Small intestine (tissue), 7 donors: ENCODE data around the gene SKI. TPM values are rescaled to one million over a fixed set of nuclear protein-coding genes. Genes with fewer than 3 reads are reported as not detected.

Source experiments
- DNase-seq, 2 donors: peaks; one replicate each; pipeline versions ENCODE4 v3.0.0 to v3.0.0-alpha.2; 2013
- FAIRE-seq: peaks from 2 replicates; lab custom pipeline; 2012; peaks lifted over from hg19 to GRCh38; lab: Jason Lieb, UNC
- H3K27ac ChIP-seq, 3 donors: one replicate each; pipeline ENCODE4 v1.5.1; 2013; ENCODE audit warnings: low read length in 2 of 3, mild to moderate bottlenecking in 2 of 3, control low read depth in 1 of 3, inconsistent platforms in 1 of 3, low read depth in 1 of 3, moderate library complexity in 1 of 3
- H3K27me3 ChIP-seq, 3 donors: one replicate each; pipeline ENCODE4 v1.6.1; 2013; ENCODE audit warnings: low read length in 3 of 3, inconsistent platforms in 1 of 3; ENCODE audit not compliant: control insufficient read depth in 3 of 3, insufficient read depth in 3 of 3
- H3K36me3 ChIP-seq, 3 donors: one replicate each; pipeline ENCODE4 v1.6.1; 2013; ENCODE audit warnings: low read length in 3 of 3, inconsistent platforms in 1 of 3, low read depth in 1 of 3, mild to moderate bottlenecking in 1 of 3, moderate library complexity in 1 of 3; ENCODE audit not compliant: control insufficient read depth in 3 of 3, insufficient read depth in 2 of 3
- H3K4me1 ChIP-seq, 3 donors: one replicate each; pipeline ENCODE4 v1.6.1; 2013; ENCODE audit warnings: low read length in 2 of 3, inconsistent platforms in 1 of 3, low read depth in 1 of 3, mild to moderate bottlenecking in 1 of 3, moderate library complexity in 1 of 3; ENCODE audit not compliant: control insufficient read depth in 3 of 3, insufficient read depth in 2 of 3
- H3K4me3 ChIP-seq, 3 donors: one replicate each; pipeline ENCODE4 v1.5.1; 2013; ENCODE audit warnings: low read length in 3 of 3, control low read depth in 1 of 3, inconsistent platforms in 1 of 3, low read depth in 1 of 3, mild to moderate bottlenecking in 1 of 3, moderate library complexity in 1 of 3
- H3K9me3 ChIP-seq, 2 donors: one replicate each; pipeline ENCODE4 v1.6.1; 2013; ENCODE audit warnings: low read depth in 1 of 2, low read length in 1 of 2; ENCODE audit not compliant: control insufficient read depth in 2 of 2, insufficient read depth in 1 of 2
- WGBS, 3 donors: extraction: QIAGEN DNeasy Blood & Tissue Kit; methylation state at CpG; one replicate each; pipeline ENCODE4 v1.1.7; 2013; 5-methylcytosine and 5-hydroxymethylcytosine counted together
- polyA plus RNA-seq, 4 donors: library from polyadenylated mRNA; stranded (reverse) in 3 of 4; unstranded in 1 of 4; fragments of 200-250 nt in 3 of 4; fragments of 120-200 nt in 1 of 4; gene quantifications; one replicate each; pipeline versions ENCODE4 v1.2.1 to v1.2.3, GENCODE V29; 2013
- donor health status: healthy with polysubstance abuse.
- donor health status: control.
- donor health status: control.
- donor health status: Bipolar disorder and iron deficiency.
- donor health status: healthy.

SKI gene
- polyA plus RNA-seq, 4 donors, result 4.2 to 45.1 (median 11.6) TPM

- H3K4me1 ChIP-seq, result peaks cover 0 to 29% (median 0%) of the 10 kb centered on the region in 3 donors
- peaks cover 17 to 89% (median 18%) of the 10 kb centered on the region in 3 donors for H3K36me3 ChIP-seq
- no peak for FAIRE-seq
- 89 to 94% (median 92%) methylated on average over 20 to 22 of the region's 22 CpGs for WGBS, 3 donors
- H3K27ac ChIP-seq, result no peak overlapping the region
- DNase-seq, result no peak
- H3K4me3 ChIP-seq, result no peak overlapping the region
- no peaks in the 10 kb centered on the region for H3K27me3 ChIP-seq
- no peaks in the 10 kb centered on the region for H3K9me3 ChIP-seq
These were observed 76.2 kb downstream of the SKI start for GRCh38 chr1:2304282-2304681.

- DNase-seq, result no peak
- peaks cover 17 to 88% (median 18%) of the 10 kb centered on the region in 3 donors for H3K36me3 ChIP-seq
- no peak for FAIRE-seq
- H3K27me3 ChIP-seq, result no peaks in the 10 kb centered on the region
- H3K27ac ChIP-seq, result no peak overlapping the region
- 88 to 93% (median 92%) methylated on average over 49 of the region's 49 CpGs for WGBS, 3 donors
- no peaks in the 10 kb centered on the region for H3K9me3 ChIP-seq
- no peak overlapping the region for H3K4me3 ChIP-seq
- H3K4me1 ChIP-seq, result peaks cover 0 to 23% (median 0%) of the 10 kb centered on the region in 3 donors
These were observed 77.0 kb downstream of the SKI start for GRCh38 chr1:2304921-2305681.

GRCh38 chr1:2306151-2306978, 78.2 kb downstream of the SKI start:
- H3K27me3 ChIP-seq, result no peaks in the 10 kb centered on the region
- FAIRE-seq (no peak), DNase-seq (no peak)
- H3K4me3 ChIP-seq, result no peak overlapping the region
- H3K36me3 ChIP-seq, result peaks cover 17 to 87% (median 18%) of the 10 kb centered on the region in 3 donors
- no peaks in the 10 kb centered on the region for H3K9me3 ChIP-seq
- no peak overlapping the region for H3K27ac ChIP-seq
- 91 to 97% (median 94%) methylated on average over 63 to 81 of the region's 81 CpGs for WGBS, 3 donors
- H3K4me1 ChIP-seq, result peaks cover 0 to 23% (median 0%) of the 10 kb centered on the region in 3 donors

GRCh38 chr1:2307064-2307605, 79.0 kb downstream of the SKI start:
- H3K4me3 ChIP-seq, result no peak overlapping the region
- H3K36me3 ChIP-seq, result peaks cover 17 to 80% (median 18%) of the 10 kb centered on the region in 3 donors
- peaks cover 0 to 26% (median under 1%) of the 10 kb centered on the region in 3 donors for H3K4me1 ChIP-seq
- no peaks in the 10 kb centered on the region for H3K27me3 ChIP-seq
- WGBS, 3 donors, result 95 to 98% (median 97%) methylated on average over 34 to 41 of the region's 41 CpGs
- H3K9me3 ChIP-seq, result no peaks in the 10 kb centered on the region
- FAIRE-seq (no peak), DNase-seq (no peak)
- no peak overlapping the region for H3K27ac ChIP-seq

- no peak overlapping the region for H3K27ac ChIP-seq
- peaks cover 17 to 72% (median 18%) of the 10 kb centered on the region in 3 donors for H3K36me3 ChIP-seq
- no peak overlapping the region for H3K4me3 ChIP-seq
- H3K4me1 ChIP-seq, result peaks cover 0 to 29% (median 3%) of the 10 kb centered on the region in 3 donors
- FAIRE-seq (no peak), DNase-seq (no peak)
- no peaks in the 10 kb centered on the region for H3K9me3 ChIP-seq
- WGBS, 3 donors, result 90 to 92% (median 91%) methylated on average over 15 of the region's 15 CpGs
- H3K27me3 ChIP-seq, result no peaks in the 10 kb centered on the region
These were observed 79.9 kb downstream of the SKI start for GRCh38 chr1:2307972-2308371.

GRCh38 chr1:2308844-2309243, 80.7 kb downstream of the SKI start:
- no peak overlapping the region for H3K4me3 ChIP-seq
- 93 to 97% (median 93%) methylated on average over 19 to 20 of the region's 20 CpGs for WGBS, 3 donors

GRCh38 chr1:2310332-2311183, 82.4 kb downstream of the SKI start:
- no peak overlapping the region for H3K4me3 ChIP-seq
- no peaks in the 10 kb centered on the region for H3K9me3 ChIP-seq
- peaks cover 11 to 46% (median 14%) of the 10 kb centered on the region in 3 donors for H3K36me3 ChIP-seq
- FAIRE-seq (no peak), DNase-seq (no peak)
- no peaks in the 10 kb centered on the region for H3K27me3 ChIP-seq
- WGBS, 3 donors, result 71 to 77% (median 75%) methylated on average over 25 to 28 of the region's 28 CpGs
- peaks cover 0 to 45% (median 3%) of the 10 kb centered on the region in 3 donors for H3K4me1 ChIP-seq
- peak overlapping the region in 1 of 3 donors; percentile 57 for H3K27ac ChIP-seq

More at GRCh38 chr1:2308844-2309243, 80.7 kb downstream of the SKI start:
- Histone ChIP-seq H3K4me1 (peaks cover 0 to 35% (median 3%) of the 10 kb centered on the region in 3 donors), H3K27me3 (no peaks in the 10 kb centered on the region), H3K27ac (no peak overlapping the region), H3K9me3 (no peaks in the 10 kb centered on the region), H3K36me3 (peaks cover 17 to 63% (median 18%) of the 10 kb centered on the region in 3 donors)
- FAIRE-seq, result no peak
- DNase-seq, result no peak
